HG03442 (cell line): Measurements from ENCODE around the gene RASSF1.

ENCODE experiments used
- ATAC-seq: cut with Tn5 transposase; IDR thresholded peaks from one replicate; pipeline ENCODE4 v1.9.1; 2021; ENCODE audit warnings: mild to moderate bottlenecking, moderate library complexity; ENCODE audit not compliant: unreplicated experiment

Gene RASSF1

GRCh38 chr3:50303013-50303815 lies 37.4 kb downstream of the RASSF1 start, which contains the start of gene HYAL1:
HYAL1 (minus strand) TSS chr3:50303574; CDS start chr3:50302956, 618 bp downstream.
- ATAC-seq, result no peak

DNA sequence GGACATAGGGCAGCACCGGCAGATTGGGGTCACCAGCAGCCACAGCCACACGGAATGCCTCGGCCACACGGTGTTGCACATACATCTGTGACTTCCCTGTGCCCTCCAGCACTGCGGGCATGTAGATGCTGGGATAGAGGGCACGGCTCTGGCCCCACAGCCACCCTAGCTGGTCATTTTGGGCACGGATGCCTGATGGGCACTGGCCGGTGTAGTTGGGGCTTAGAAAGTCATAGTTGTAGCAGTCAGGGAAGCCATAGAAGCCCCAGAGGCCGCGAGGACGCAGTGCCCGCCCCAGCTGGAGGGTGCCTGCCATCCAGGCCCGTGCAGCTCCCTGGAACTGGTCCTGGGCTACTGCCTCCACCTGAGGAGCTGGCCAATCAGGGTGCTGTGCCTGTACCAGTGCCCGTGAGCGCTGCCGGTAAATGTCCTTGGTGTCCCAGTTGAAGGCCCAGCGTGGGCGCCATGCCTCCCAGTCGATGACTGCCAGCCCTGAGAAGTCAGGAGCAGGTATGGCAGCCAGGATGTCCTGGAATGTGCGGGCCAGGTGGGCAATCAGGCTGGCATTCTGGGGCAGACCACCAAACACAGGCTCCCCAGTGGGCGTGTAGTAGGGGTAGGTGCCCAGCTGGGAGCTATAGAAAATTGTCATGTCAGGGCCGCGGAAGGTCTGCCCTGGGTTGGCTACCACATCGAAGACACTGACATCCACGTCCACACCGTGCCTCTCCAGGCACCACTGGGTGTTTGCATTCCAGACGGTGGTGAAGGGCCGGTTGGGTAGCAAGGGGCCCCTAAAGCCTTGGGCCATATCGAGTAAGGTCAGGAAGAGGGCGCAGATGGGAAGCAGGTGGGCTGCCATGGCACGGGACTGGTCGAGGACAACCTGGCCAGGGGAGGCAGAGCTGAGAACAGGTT lies 38.3 kb downstream of the RASSF1 start:
- ATAC-seq, result no peak

DNA sequence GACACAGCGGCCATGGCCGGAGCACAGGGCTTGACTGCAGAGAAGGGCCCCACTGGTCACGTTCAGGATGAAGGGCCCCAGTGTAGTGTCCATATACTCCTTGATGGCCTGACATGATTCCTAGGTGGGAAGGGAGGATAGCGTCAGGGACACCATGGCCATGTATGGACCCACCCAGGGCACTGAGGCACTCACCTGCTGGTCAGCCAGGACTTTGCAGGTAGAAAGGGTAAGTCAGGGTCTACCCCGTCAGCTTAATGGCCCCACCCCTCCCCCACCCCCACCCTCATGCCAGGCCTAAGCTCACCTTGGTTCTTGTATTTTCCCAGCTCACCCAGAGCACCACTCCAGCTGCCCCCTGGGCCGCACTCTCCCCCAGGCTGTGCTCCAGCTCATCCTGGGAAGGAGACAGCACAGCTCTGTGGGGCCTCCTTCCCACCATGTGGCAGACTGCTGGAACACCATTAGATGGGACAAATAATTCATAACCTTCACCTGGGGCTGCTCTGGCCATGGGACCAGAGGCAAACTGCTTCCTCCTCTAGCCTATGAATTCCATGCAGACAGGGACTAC lies 39.9 kb downstream of the RASSF1 start:
- ATAC-seq, result no peak

DNA sequence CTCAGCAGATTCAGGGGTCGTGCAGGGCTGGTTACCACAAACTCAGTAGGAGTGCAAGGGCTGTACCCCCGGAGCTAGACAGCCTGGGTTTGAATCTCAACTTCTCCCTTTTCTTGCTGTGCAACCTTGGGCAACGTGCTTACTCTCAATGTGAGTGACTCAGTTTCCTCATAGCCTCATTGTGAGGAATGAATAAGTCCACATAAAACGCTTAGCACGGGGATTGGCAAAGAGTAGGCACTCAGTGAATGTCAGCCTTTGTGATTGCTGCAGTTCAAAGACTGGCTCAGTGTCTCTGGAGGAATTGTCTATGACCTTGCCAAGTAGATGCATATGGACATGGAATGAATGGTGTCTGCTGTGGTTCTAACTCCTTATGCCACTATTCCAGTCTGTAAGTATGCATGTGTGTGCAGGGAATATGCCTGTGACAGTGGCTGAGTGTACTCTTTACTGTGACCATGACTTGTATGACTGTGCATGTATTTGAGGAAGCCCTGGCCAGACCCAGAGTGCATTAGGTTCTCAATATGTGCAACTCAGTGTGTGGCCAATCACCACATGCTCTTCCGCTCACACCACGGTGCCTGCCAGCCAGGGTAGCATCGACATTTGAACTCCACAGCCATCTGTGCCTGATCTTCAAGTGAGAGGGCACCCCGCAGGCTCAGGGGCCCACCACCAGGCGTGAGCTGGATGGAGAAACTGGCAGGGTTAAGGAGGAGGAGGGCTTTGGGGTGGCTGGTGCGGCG lies 40.5 kb downstream of the RASSF1 start:
- ATAC-seq, result no peak

DNA sequence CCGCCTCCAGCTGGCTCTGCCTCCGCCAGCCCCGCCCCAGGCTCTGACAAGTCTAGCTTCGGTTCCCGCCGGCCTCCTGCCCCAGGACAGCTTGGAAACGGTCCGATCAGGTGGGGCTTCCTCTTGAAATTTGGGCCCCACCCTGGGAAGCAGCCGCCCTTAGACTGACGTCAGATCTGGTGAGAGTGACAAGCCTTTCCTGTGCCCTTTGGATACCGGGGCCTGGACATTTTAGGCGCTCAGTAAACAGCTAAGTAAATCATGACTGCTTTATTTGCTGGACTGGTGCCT lies 41.1 kb downstream of the RASSF1 start:
- ATAC-seq, result no peak

DNA sequence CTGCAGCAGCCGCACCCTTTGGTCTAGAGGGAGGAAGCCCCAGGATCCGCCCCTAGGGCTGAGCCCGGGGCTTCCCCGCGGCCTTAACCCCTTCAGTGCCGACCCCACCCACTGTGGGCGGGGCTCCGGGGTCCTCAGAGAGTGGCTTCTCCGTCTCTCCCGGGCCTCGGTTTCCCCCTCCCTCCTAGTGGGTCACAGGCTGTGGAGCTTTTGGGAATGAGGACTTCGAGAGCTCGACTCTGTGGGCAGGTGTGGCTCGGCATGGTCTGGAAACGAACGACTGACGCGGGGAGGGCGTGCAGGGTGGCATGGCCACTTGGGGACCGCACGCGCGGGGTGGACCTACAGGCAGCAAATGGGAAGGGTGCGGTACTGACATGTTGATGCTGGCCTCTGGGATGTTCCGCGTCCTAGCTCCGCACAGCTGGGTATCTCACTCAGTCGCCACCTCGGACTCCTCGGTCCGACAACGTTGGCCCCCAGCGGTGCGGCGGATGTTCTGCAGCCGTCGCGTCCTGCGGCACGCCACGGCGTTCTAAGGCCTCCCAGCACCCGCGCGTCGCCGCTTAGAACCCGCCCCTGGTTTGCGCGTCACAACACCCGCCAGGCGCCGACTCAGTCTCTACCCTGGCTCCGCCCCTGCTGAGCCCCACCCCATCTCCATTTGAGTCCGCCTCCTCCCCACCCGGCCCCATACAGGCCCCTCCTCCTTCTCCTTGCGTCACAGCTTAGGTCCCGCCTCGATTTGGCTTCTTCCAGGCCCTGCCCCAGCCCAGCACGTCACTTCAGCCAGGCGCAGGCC lies 41.6 kb downstream of the RASSF1 start, which contains the start of the genes HYAL3 and NAA80:
TSS of gene HYAL3 (minus strand) at position 570 of the 802 bp plus-strand sequence. CDS start 3,803 bp downstream, outside the sequence.
TSS of gene NAA80 (minus strand) at position 570 of the 802 bp plus-strand sequence. CDS start 1,942 bp downstream, outside the sequence.
- peak; percentile 78 for ATAC-seq

GRCh38 chr3:50297896-50298725 lies 42.5 kb downstream of the RASSF1 start:
- no peak for ATAC-seq

- ATAC-seq, result no peak
Observed at GRCh38 chr3:50297384-50297775, 43.3 kb downstream of the RASSF1 start.

- no peak for ATAC-seq
Observed at GRCh38 chr3:50296721-50297383, 43.8 kb downstream of the RASSF1 start.

- ATAC-seq, result no peak
Observed at GRCh38 chr3:50295553-50296431, 44.8 kb downstream of the RASSF1 start.

DNA sequence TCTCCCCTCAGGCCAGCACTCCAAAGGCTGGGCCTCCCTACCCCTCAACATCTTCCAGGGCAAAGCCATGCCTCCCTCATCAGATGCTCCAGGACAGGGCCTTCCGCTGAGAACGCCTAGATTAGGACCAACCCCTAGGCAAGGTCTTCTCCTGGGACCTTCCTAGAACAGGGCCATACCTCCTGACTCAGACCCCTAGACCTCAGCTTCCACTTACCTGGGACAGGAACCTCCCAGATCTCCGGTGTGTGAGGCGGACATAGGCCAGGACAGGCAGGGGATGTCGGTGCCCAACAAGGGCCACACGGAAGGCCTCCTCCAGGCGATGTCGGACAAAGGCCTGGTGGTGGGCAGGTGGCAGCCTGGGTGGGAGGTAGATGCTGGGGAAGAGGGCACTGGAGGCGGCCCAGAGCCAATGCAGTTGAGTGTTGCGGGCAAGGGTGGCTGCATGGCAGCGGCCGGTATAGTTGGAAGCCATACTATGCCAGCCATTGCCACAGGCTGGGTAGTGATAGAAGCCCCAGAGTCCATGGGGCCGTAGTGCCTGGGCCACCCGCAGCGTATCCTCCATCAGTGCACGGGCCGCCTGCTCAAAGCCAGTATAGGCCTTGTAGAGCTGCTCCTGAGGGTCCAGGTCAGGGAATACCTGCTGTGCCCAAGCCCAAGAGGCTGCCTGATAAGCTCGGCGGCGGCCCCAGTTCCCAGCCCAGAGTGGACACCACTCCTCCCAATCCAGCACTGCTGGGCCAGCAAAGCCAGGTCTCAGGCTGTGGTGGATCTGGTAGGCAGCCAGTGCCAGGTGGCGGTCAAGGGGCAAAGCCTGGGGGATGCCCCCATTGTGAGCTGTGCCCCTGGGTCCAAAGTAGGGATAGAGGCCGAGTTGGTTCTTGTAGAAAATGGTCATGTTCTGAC lies 45.9 kb downstream of the RASSF1 start:
- ATAC-seq, result no peak

DNA sequence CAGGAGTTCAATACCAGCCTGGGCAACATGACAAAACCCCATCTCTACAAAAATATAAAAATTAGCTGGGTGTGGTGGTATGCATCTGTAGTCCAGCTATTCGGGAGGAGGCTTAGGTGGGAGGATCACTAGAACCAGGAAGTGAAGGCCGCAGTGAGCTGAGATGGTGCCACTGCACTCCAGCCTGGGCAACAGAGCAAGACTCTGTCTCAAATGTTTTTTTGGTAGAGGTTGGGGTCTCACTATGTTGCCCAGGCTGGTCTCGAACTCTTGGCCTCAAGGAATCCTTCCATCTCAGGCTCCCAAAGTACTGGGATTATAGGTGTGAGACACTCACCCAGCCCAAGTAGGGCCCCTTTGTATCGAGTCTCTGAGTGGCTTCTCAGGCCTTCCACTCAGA lies 46.5 kb downstream of the RASSF1 start:
- no peak for ATAC-seq

DNA sequence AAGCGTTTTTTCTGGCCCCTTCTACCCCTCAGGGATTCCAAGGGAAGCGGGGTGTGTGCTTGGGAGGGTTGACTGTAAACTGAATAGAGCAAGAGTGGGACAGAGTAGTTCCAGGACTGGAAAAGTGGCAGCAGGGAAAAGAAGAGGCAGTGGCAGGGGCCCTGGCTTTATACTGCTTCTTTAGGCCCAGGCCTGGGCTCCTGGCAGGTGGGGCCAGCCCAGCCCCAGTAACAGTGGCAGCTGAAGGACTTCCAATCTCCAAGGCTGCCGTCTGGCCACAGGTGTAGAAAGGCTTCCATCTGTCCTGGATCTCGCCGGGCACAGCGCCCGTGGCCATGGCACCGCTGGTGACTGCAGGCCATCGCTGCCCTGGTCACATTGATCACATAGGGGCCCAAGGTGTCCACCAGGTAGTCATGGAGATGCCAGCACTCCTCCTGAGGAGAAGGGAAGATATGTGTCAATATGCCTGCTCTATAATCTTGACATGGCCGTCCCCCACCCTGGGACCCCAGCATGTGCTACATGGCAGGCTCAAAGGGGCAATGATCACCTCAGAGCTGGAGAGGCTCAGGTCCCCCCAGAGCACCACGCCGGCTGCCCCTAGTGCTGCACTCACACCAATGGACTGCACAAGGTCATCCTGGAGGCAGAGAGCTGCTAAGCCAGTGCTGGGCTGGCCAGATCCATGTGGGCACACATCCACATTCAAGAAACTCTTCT lies 47.4 kb downstream of the RASSF1 start:
- ATAC-seq, result no peak

DNA sequence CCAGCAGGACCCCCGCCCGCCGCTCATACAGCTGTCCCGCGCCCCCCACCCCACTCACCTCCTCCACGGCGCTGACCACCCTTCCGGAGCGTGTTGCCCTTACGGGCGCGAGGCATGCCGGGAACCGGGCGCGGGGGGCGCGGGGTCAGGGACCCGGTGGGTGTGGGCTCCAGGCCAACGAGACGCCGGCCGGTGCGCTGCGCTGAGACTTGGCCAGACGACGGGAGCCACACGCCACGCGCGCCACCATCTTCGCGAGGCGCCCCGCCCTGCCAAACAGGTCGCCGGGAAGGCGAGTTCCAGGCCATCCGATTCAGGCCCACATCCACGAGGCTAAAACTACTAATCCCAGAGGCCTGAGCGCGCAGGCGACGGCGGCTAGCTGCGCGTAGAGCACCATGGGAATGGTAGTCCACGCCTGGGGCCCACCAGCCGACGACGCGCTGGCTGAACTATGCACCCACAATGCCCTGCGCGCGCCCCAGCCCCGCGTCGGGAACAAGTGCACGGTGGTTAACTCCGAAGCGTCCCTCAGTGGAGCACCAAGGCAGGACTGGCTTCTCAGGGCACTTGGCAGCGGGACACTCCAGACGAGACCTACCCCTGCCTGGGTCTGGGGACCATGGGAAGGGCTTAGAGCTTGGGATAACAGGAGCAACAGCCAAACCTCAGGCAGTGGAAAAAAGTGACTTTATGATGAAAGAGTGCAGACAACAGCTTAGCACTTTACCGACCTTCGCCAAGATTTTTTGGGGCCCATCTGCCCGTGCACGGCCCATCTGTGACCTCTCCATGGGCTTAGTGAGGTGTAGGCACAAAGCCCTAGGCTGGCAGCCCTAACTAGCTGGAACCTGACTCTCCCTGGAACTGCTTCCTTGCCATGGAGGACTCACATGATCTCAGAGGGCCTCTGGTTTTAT lies 48.2 kb downstream of the RASSF1 start, which contains the start of gene IFRD2:
TSS of gene IFRD2 (minus strand) at position 271 of the 920 bp plus-strand sequence. CDS start at position 116, 155 bp downstream.
- ATAC-seq, result peak; percentile 91
